Loucy (cell line): ENCODE results near the gene AKAP9.

Experiments
- H2AFZ ChIP-seq: fragments of 200-600 bp; sonication (generic); 2 replicates; pipeline ENCODE4 v1.6.0; 2016; ENCODE audit warnings: antibody characterized with exemption, mild to moderate bottlenecking, low read length, moderate library complexity
- H3F3A ChIP-seq: fragments of 200-600 bp; 2 replicates; pipeline ENCODE4 v1.6.0; 2016; ENCODE audit warnings: antibody characterized with exemption, low read depth, mild to moderate bottlenecking
- H3K27me3 ChIP-seq: fragments of 200-600 bp; sonication (generic); 2 replicates; pipeline ENCODE4 v1.6.1; 2014; ENCODE audit warnings: low read length, mild to moderate bottlenecking; ENCODE audit not compliant: insufficient read depth, poor library complexity, severe bottlenecking
- H3K36me3 ChIP-seq: fragments of 200-600 bp; sonication (generic); 2 replicates; pipeline ENCODE4 v1.6.1; 2016; ENCODE audit warnings: low read length; ENCODE audit not compliant: insufficient read depth
- H3K4me1 ChIP-seq: fragments of 200-600 bp; sonication (generic); 2 replicates; pipeline ENCODE4 v1.5.1; 2014; ENCODE audit warnings: low read length, mild to moderate bottlenecking; ENCODE audit not compliant: insufficient read depth, poor library complexity, severe bottlenecking
- H3K4me2 ChIP-seq: fragments of 200-600 bp; sonication (generic); 2 replicates; pipeline ENCODE4 v1.6.0; 2014; ENCODE audit warnings: antibody characterized with exemption, low read length, low read depth, mild to moderate bottlenecking; ENCODE audit not compliant: poor library complexity, severe bottlenecking
- H3K4me3 ChIP-seq: fragments of 200-600 bp; sonication (generic); 2 replicates; pipeline ENCODE4 v1.5.1; 2014; ENCODE audit warnings: low read length, mild to moderate bottlenecking, mixed read lengths; ENCODE audit not compliant: poor library complexity, severe bottlenecking
- H3K79me2 ChIP-seq: fragments of 200-600 bp; sonication (generic); 2 replicates; pipeline ENCODE4 v1.6.1; 2014; ENCODE audit warnings: low read length; ENCODE audit not compliant: insufficient read depth
- H3K9ac ChIP-seq: fragments of 200-600 bp; sonication (generic); 2 replicates; pipeline ENCODE4 v1.6.0; 2014; ENCODE audit warnings: mild to moderate bottlenecking, low read depth, low read length, moderate library complexity; ENCODE audit not compliant: poor library complexity, severe bottlenecking
- H3K9me2 ChIP-seq: fragments of 200-600 bp; sonication (generic); replicated peaks from 2 replicates; pipeline ENCODE4 v1.6.1; 2016; ENCODE audit warnings: low read depth, low read length, mixed read lengths
- H3K9me3 ChIP-seq: fragments of 200-600 bp; sonication (generic); 2 replicates; pipeline ENCODE4 v1.6.1; 2014; ENCODE audit warnings: mild to moderate bottlenecking, antibody characterized with exemption, low read length, low read depth; ENCODE audit not compliant: insufficient read depth
- H4K20me1 ChIP-seq: fragments of 200-600 bp; sonication (generic); 2 replicates; pipeline ENCODE4 v1.6.0; 2014; ENCODE audit warnings: antibody characterized with exemption, low read length, mild to moderate bottlenecking; ENCODE audit not compliant: insufficient read depth, poor library complexity, severe bottlenecking
- CTCF ChIP-seq: fragments of 200-600 bp; sonication (generic); conservative IDR thresholded peaks from 2 replicates; pipeline ENCODE4 v1.5.1; 2014; ENCODE audit warnings: mild to moderate bottlenecking, antibody characterized with exemption, low read length
- EZH2phosphoT487 ChIP-seq: fragments of 200-600 bp; IDR thresholded peaks from 2 replicates; pipeline ENCODE4 v1.6.1; 2018; ENCODE audit warnings: antibody characterized with exemption, mild to moderate bottlenecking, moderate library complexity, borderline replicate concordance

AKAP9 gene

DNA sequence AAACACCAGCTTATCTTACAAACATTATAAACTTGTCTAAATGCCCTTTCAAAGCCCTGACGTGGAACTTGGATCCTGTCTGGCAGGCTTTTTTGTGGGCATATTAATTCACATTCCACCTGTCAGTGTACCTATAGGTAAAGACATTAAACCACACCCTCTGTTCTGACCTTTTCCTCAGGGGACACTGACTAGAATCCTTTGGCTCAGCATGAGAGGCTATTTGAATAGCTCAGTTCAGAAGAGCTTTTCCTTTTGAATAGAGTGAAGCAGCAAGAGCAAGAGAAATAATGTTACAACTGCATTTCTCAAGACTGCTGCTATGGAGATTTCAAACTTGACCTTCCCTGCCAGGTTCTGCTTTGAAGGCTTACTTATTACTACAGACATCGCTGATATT, 116.7 kb downstream of the AKAP9 start:
- Histone ChIP-seq H4K20me1 (peaks cover 3% of the 10 kb centered on the region), H3K27me3 (no peaks in the 10 kb centered on the region), H3K4me3 (peak overlapping the region; percentile 29), H2AFZ (no peak overlapping the region), H3K4me2 (peak overlapping the region; percentile 69), H3K4me1 (peaks cover 33% of the 10 kb centered on the region), H3K9me2 (no peaks in the 10 kb centered on the region), H3K9me3 (no peaks in the 10 kb centered on the region), H3K79me2 (no peaks in the 10 kb centered on the region), H3K36me3 (peaks cover 17% of the 10 kb centered on the region; the same call in 1 of the 2 replicates), H3K9ac (no peak overlapping the region), H3F3A (0 out of 2 replicates have a peak, but pooled peaks cover 4% of the 10 kb centered on the region)
- TF ChIP-seq EZH2phosphoT487 = no peak
- TF ChIP-seq CTCF = no peak

DNA sequence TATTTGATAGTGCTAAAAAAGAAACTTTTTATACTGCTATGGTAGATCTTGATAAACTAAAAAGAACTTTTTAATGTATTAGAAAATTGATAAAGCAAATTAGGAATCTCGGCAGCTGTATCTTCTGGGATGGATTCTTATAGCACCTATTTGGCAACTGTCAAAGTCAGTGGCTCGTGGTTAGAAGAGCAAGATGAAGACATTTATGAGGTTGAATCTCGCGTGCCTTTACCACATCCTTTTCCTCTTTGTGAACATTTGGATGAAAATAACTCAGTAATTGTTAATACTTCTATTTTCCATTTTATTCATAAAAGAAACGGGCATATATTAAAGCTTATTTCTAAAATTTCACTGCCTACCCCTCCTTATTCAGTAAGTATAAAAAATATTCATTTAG, 117.4 kb downstream of the AKAP9 start:
- H3K4me1 ChIP-seq = peaks cover 33% of the 10 kb centered on the region
- no peaks in the 10 kb centered on the region for H3K9me2 ChIP-seq
- peak overlapping the region; percentile 48 for H3K9ac ChIP-seq
- peaks cover 3% of the 10 kb centered on the region for H4K20me1 ChIP-seq
- H3K36me3 ChIP-seq = peaks cover 13% of the 10 kb centered on the region; the same call in 1 of the 2 replicates
- H3K9me3 ChIP-seq = no peaks in the 10 kb centered on the region
- H3K79me2 ChIP-seq = no peaks in the 10 kb centered on the region
- peak overlapping the region; percentile 46 for H3K4me3 ChIP-seq
- H3K27me3 ChIP-seq = no peaks in the 10 kb centered on the region
- 0 out of 2 replicates have a peak, but pooled peaks cover 4% of the 10 kb centered on the region for H3F3A ChIP-seq
- no peak overlapping the region for H2AFZ ChIP-seq
- H3K4me2 ChIP-seq = peak overlapping the region; percentile 69
- TF ChIP-seq CTCF (no peak), EZH2phosphoT487 (no peak)

DNA sequence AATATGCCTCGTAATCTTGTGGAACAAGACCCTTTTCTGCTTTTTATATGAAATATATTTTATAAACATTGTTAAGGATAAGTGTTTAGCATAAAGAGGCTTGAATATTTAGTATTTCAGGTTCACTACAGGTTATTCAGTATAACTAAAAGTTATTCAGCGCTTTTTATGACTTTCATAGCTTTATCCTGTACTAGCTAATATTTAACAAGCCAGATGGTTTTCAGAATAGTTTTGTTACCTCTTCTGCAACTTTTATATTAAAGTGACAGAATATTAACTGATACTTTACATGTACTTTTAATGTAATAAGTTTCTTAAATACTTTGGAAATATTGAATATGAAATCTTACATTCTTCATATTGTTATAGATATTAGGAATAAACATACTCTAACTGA, 118.2 kb downstream of the AKAP9 start:
- Histone ChIP-seq H3K79me2 (no peaks in the 10 kb centered on the region), H3K27me3 (no peaks in the 10 kb centered on the region), H4K20me1 (peaks cover 3% of the 10 kb centered on the region), H3K9me2 (no peaks in the 10 kb centered on the region), H3K9ac (peak overlapping the region; percentile 48), H3K4me1 (peaks cover 33% of the 10 kb centered on the region), H3F3A (0 out of 2 replicates have a peak, but pooled peaks cover 4% of the 10 kb centered on the region), H3K4me2 (peak overlapping the region; percentile 69), H3K4me3 (peak overlapping the region; percentile 46), H3K9me3 (no peaks in the 10 kb centered on the region), H3K36me3 (peaks cover 17% of the 10 kb centered on the region; the same call in 1 of the 2 replicates), H2AFZ (no peak overlapping the region)
- TF ChIP-seq EZH2phosphoT487 (no peak), CTCF (no peak)
